DOHH2 (cell line): Measurements from ENCODE around the gene SPTBN1.

ENCODE experiments used
- EZH2phosphoT487 ChIP-seq: fragments of 200-600 bp; sonication (generic); IDR thresholded peaks from 2 replicates; pipeline ENCODE4 v1.6.1; 2017; ENCODE audit warnings: borderline replicate concordance, mild to moderate bottlenecking, antibody characterized with exemption, low read length, moderate library complexity, mixed read lengths
- TF ChIP-seq, protein P1 (sequence below): fragments of 200-600 bp; sonication (generic); IDR thresholded peaks from one replicate; pipeline ENCODE4 v1.5.1; 2014; ENCODE audit warnings: antibody characterized with exemption, mild to moderate bottlenecking, low read depth, low read length; ENCODE audit not compliant: poor library complexity, severe bottlenecking

DNA sequence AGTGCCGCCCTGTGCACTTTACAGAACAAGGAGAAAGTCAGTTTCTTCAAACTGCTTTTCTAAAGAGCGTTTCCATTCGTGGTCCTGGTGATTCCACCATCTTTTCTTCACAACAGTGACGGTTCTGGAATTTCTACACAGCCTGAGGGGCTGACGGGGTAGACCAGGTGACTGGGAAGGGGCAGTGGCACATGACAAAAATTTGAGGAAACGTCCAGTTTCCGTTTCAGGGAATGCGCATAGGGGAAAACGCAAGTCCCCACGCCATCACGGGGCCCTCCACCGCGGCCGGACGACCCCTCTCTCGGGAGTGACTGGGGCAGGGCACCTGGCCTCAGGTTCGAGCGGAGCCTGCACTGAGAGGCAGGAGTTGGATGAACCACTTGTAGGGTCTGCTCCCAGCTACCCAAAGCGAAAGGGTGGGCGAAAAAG, 980 bp upstream of the SPTBN1 start:
- TF ChIP-seq, protein P1, sequence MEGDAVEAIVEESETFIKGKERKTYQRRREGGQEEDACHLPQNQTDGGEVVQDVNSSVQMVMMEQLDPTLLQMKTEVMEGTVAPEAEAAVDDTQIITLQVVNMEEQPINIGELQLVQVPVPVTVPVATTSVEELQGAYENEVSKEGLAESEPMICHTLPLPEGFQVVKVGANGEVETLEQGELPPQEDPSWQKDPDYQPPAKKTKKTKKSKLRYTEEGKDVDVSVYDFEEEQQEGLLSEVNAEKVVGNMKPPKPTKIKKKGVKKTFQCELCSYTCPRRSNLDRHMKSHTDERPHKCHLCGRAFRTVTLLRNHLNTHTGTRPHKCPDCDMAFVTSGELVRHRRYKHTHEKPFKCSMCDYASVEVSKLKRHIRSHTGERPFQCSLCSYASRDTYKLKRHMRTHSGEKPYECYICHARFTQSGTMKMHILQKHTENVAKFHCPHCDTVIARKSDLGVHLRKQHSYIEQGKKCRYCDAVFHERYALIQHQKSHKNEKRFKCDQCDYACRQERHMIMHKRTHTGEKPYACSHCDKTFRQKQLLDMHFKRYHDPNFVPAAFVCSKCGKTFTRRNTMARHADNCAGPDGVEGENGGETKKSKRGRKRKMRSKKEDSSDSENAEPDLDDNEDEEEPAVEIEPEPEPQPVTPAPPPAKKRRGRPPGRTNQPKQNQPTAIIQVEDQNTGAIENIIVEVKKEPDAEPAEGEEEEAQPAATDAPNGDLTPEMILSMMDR = no peak
- no peak for TF ChIP-seq EZH2phosphoT487
